IPS-NIHi11 (cell line): ENCODE results near the gene ASPSCR1.
A peak's percentile ranks its signal among the peaks of the same experiment; 100 is the strongest.
"Not testable (repeated sequence)": the region's sequence is repeated elsewhere in the genome, so short reads cannot be mapped to it uniquely, and the experiment has no call there.

Experiments
- DNase-seq: peaks from one replicate; pipeline ENCODE4 v3.0.0; 2012; ENCODE audit warnings: mixed read lengths, low spot score

The ASPSCR1 gene

DNA sequence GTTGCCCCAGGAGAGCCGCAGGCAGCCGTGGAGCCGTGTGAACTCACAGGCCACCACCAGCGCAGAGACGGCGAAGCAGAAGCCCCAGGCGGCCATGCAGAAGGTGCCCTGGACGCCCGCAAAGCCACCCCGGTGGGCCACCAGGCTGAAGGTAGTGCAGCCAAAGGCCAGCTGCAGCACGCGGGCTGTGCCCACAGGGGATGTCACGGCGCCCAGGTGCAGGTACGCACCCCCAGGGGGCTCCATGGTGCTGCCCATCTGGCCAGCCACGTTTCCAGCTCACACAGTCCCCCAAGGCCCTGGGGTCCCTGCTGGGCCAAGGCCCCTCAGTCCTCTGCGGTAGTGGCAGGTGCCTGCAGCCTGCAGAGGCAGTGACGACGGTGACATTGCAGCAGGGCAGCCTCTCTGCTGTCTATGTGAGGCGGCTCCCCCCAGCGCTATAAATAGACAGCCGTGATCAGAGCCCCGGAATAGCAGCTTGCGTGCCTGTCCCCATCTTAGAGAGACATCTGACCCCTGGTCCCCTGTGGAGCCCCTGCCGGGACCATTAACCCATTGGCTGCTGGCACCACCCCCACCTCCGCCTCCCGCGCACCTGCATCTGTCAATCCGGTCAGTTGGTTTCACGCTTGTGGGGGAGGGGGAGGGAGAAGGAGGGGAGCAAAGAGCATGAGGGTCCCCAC lies 35.8 kb upstream of the ASPSCR1 start:
- DNase-seq, result peak; percentile 50

DNA sequence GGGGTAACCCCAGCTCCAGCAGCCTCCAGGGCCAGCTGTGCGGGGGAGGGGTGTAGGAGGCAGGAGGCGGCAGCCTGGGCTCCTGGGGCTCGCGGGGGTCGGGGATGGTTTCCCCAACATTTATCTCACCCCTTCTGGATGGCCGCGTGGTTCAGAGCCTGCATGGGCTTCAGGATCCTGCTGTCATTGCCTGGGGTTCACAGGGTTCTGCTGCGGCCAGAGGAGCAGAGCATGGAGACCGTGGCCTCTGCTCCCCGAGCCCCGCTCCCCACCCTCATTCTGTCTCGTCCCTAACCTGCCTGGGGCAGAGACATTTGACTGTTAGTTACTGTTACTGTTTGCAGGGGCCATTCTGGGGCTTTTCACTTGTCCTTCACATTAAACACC lies 35.3 kb upstream of the ASPSCR1 start:
- no peak for DNase-seq

DNA sequence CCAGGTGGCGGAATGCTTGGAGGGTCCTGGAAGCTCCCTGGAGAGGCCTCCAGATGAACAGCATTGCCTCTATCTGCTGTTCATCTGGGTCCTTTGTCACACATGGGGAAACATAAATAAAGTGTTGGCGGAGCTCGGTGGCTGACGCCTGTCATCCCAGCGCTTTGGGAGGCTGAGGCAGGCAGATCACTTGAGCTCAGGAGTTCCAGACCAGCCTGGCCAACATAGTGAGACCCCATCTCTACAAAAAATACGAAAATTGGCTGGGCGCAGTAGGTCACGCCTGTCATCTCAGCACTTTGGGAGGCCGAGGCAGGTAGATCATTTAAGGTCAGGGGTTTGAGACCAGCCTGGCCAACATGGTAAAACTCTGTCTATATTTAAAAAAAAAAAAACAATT lies 32.6 kb upstream of the ASPSCR1 start:
- DNase-seq, result no peak

DNA sequence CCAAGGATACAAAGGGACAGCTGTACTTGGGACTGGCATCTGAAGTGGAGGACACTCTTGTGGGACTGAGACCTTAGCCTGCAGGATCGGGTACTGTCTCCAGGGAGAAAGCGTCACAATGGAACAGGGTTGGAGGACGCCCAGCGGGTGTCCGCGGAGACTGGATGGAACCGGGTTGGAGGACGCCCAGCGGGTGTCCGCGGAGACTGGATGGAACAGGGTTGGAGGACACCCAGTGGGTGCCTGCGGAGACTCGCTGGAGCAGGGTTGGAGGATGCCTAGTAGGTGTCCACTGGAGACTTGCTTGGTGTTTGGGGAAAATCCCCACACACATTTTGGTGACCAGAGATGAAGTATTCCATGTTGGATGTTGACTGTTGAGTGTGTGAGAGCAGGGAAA lies 30.2 kb upstream of the ASPSCR1 start, which contains the start of gene MYADML2:
Gene MYADML2 (minus strand): TSS at position 45 of the 400 bp plus-strand sequence. CDS start 5,492 bp downstream, outside the sequence.
- no peak for DNase-seq

DNA sequence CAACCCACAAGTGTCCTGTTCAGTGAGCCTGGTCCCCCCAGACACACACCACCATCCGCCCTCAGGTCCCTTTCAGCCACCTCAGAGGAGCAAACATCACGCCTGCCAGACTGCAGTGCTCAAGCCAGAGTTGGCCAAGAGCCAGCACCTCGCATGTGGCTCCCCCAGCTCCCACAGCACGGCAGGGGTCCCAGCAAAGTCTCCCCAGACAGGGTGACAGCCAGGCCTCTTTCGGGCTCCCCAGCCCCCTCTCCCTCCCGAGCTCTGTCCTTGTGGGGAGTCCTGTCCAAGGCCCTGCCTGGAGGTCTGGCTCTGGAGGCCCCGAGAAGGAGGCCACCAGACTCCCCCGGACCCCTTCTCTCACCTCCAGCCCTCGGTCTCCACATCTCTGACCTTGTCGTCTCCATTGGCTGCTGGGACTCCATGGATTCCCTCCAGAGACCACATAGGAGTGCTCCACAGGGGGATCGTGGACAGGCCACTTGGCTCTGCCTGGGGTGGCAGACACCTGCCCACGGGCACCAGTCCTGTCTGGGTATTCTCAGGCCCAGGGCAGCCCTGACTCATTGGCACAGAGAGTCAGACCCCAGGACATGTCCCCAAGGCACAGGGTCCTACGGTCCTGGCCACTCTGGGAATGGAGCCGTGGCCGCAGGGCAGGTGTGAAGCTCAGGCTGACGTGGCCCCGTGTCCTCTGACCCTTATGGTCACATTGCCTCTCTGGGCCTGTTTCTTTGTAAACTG lies 28.6 kb upstream of the ASPSCR1 start:
- DNase-seq, result no peak

DNA sequence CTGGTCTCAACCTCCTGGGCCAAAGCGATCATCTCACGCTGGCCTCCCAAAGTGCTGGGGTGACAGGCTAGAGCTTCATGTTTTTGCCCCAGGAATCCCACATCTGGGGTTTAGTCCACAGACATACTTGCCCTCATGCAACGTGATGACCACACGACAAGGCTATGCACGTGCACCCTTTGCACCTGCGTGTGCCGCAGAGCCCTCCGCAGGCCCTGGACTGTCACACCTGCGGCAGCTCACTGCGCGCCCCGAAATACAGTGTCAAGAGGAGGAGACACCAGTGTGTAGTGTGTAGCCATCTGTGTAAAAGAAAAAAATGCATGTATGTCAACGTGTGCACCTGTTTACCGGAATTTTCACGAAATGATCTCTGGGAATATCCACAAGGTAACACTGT lies 26.9 kb upstream of the ASPSCR1 start:
- DNase-seq, result no peak

DNA sequence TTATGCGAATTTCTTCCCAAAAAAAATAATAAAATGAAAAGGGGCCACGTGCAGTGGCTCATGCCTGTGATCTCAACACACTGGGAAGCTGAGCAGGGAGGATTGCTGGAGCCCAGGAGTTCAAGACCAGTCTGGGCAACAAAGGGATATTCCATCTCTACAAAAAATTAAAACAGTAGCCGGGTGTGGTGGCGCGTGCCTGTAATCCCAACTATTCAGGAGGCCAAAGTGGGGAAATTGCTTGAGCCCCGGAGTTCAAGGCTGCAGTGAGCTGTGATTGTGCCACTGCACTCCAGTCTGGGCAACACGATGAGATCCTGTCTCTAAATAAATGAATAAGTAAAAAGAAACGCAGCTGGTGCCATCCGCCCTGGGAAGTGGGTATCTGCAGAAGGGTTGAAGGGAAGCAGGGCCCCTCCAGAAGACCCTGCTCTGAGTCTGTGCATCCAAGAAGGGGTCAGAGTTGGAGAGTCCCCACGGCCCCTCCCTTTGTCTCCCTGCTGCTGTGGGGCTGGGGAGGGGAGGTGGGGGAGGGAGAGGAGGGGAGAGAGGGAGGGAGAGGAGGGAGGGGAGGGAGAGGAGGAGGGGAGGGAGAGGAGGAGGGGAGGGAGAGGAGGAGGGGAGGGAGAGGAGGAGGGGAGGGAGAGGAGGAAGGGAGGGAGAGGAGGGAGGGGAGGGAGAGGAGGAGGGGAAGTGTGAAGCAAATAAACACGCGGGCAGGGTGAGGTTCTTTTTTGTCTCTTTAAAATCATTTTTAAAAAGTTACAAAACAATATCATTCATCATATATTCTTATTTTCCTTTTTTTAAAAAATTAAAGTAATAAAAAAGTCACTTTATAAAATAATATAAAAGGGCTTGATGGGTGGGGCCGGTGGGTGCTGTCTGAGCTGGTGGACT lies 25.4 kb upstream of the ASPSCR1 start:
- no peak for DNase-seq

DNA sequence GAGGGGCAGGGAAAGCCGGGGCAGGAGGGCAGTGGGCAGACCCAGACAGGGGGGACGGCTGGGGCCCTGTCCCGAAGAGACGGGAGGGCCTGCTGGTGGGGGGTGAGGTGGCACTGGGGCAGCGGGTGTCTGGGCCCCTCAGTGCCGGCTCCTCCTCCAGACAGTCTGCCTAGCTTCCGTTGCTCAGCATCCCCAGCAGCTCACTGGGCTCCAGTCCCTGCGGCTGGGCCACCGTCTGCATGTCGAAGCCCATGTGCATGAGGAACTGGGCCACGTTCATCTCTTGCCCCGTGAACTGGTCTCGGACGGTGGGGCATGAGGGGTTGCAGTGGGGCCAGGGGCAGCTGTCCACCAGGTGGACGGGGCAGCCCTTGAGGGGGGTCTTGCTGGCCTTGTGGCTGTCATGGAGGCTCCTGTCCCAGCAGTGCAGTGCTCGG lies 24.6 kb upstream of the ASPSCR1 start:
- no peak for DNase-seq

DNA sequence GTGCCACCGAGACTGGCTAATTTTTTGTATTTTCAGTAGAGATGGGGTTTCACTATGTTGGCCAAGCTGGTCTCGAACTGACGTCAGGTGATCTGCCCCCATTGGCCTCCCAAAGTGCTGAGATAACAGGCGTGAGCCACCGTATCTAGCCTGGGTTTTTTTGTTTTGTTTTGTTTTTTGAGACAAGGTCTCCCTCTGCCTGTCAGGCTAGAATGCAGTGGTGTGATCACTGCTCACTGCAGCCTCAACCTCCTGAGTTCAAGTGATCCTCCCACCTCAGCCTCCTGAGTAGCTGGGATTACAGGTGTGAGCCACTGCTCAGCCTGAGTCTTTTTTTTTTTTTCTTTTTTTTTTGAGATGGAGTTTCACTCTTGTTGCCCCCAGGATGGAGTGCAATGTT lies 24.0 kb upstream of the ASPSCR1 start:
- not testable (repeated sequence) for DNase-seq

DNA sequence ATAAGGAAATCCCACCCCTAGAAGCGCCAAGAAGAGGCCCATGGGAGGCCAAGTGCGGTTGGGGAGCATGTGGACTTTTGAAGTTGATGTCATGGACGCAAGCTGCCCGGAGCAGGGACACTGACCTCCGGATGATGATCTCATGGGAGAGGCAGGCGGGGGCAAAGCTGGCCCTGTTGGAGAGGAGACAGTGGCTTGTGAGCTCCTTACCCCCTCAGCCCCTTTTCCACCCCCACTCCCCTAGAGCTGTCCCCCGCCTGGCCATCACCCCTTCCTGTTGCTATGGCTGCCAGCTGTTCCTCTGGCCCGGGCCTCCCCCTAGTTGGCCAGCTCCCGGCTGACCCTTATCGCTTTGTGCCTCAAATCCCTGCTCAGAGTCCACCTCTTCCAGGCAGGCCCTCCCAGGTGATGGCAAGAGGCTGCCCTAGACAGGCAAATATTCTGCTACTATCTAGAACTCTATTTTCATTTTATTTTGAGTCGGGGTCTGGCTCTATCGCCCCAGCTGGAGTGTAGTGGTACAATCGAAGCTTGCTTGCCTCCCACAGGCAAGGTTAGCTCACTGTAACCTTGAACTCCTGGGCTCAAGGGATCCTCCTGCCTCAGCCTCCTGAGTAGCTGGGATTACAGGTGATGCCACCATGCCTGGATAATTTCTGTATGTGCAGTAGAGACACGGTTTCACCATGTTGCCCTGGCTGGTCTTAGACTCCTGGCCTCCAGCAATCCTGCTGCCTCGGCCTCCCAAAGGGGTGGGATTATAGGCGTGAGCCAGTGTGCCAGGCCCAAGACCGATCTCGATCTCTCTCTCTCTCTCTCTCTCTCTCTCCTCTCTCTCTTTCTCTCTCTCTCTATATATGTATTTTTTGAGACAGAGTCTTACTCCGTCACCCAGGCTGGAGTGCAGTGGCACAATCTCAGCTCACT lies 23.0 kb upstream of the ASPSCR1 start:
- no peak for DNase-seq

DNA sequence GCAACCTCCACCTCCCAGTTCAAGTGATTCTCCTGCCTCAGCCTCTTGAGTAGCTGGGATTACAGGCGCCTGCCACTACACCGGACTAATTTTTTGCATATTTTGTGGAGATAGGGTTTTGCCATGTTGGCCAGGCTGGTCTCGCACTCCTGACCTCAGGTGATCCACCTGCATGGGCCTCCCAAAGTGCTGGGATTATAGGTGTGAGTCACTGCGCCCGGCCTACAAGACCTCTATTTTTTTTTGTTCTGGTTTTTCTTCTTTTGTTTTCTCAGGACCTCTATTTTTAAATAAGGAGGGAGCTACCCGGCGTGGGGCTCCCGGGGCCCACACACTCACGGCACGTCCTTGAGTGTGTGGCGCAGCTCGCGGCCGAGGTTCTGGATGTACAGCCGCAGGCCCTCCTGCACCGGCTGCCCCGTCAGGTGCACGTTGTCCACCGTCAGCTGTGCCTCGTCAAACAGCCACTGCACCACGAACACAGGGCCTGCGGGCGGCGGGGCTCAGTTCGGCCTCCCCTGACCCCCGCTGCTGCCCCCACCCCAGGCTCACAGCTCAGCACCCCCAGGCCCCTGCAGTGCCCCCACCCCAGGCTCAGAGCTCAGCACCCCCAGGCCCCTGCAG lies 22.3 kb upstream of the ASPSCR1 start:
- DNase-seq, result no peak

DNA sequence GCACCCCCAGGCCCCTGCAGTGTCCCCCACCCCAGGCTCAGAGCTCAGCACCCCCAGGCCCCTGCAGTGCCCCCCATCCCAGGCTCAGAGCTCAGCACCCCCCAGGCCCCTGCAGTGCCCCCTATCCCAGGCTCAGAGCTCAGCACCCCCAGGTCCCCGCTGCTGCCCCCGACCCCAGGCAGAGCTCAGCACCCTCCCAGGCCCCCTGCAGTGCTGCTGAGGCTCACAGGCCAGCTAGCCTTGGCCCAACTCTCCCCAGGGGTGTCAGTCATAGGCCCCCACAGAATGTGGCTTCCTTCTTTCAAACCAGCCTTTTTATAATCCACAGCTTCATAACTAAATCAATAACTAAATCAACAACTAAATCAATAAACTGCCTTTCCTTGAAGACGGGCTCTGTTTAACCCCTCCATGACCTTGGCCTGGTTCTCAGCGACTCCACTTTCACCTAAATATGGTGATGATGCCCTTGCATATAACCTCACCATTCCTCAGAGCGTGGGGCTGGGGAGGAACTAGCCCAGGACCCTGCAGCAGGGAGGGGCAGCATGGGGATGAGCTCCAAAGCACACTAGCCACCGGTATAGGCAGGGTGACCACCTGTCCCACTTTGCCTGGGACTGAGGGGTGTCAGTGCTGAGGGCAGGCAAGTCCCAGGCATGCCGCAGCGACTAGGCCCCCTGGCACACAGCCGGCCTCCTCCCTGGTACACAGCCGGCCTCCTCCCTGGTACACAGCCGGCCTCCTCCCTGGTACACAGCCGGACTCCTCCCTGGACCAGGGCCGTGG lies 21.5 kb upstream of the ASPSCR1 start:
- DNase-seq, result no peak

DNA sequence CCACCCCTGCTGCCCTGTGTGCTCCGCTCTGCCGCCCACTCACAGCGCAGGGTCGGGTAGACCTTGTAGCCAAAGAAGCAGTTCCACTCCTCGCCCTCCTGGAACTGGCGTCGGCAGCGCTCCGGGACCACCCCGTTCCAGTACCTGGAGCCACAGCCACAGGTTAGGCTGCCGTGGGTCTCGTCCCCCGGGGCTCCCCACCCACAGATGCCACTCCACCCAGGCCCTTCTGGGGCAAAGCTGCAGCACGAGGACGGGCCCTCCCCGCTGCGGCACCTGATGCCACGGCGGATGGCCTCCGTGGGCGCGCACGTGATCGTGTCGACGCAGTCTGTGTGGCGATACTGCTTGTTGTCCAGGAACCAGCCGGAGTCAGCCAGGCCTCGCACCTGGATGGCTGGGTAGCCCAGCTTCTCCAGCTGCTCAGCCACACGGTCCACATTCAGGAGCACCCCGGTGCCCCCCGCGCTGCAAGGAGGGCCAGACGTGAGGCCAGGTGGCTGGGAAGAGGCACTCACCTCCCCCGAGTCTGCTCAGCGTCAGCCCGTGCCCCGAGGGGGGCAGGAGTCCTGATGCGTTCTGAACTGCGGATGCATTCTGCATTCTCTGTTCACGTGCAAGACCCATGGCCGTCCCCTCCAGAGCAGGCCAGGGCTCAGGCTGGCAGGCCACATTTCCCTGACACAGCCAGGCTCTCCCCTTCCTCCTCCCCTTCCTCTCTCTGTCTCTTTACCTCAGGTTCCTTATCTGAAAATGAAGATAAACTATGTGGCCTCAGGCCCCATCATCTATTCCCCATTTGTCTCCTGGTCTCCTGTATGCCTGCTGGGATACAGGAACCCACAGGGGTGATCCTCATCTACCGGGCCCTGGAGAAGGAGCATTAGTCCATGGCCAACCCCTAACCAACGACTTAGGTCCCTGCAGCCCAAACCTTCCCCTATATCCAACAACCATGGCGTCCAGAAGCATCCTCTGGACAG lies 20.5 kb upstream of the ASPSCR1 start:
- no peak for DNase-seq

DNA sequence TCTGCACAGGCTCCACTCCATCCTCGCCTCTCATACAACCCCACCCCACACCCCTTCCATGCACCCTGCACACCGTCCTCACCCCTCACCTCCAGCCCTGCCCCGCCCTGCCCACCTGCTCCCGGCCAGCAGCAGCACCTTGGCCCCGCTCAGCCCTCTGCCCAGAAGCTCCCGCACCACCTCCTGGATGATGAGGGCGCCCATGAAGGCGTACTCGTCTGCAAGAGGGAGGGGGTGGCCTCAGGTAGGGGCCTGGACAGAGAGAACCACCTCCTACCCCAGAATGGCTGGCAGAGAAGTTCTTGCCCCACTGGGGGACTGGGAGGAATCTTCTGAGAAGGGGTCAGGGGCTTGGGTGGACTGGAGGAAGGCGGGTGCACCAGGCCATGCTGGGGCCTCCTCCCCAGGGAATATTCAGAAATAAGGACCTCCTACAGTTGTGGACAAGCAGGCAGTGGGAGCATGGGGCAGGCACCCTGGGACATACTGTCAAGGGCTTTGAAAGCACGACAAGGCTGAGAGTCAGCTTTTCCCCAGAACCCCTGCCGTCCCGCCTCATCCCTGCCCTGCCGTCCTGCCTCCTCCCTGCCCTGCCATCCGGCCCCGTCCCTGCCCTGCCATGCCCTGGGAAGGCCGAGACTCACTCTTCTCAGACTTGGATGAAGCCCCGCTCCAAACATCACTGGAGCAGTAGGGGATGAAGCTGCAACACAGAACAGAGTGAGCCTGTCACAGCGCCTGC lies 19.6 kb upstream of the ASPSCR1 start:
- no peak for DNase-seq

DNA sequence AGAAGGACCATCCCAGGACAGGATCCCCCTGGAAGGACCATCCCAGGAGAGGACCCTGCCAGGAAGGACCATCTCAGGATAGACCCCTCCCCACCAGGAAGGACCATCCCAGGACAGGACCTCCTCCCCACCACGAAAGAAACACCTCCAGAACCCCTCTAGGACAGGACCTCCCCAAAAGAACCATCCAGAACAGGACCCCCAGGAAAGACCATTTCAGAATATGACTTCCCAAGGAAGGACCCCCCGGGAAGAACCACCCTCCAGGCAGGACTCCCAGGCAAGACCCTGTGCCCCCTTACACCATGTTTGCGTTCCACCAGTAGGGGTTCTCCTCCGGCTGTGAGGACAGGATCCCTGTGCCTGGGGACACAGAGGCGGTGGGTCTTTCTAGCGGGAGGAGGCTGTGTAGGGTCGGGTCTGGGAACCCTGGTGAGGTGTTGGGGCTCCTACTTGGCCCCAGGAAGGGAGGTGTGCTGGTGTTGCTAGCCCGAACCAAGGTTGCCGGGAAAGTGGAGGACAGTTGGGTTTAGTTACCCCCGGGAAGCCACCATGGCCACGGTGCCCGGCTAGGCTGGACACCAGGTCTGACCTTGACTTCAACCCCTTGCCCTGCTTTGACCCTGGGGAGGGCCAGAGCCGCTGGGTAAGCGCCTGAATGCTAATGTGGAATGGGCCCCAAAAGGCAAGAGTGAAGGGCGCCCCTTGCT lies 18.6 kb upstream of the ASPSCR1 start:
- no peak for DNase-seq

DNA sequence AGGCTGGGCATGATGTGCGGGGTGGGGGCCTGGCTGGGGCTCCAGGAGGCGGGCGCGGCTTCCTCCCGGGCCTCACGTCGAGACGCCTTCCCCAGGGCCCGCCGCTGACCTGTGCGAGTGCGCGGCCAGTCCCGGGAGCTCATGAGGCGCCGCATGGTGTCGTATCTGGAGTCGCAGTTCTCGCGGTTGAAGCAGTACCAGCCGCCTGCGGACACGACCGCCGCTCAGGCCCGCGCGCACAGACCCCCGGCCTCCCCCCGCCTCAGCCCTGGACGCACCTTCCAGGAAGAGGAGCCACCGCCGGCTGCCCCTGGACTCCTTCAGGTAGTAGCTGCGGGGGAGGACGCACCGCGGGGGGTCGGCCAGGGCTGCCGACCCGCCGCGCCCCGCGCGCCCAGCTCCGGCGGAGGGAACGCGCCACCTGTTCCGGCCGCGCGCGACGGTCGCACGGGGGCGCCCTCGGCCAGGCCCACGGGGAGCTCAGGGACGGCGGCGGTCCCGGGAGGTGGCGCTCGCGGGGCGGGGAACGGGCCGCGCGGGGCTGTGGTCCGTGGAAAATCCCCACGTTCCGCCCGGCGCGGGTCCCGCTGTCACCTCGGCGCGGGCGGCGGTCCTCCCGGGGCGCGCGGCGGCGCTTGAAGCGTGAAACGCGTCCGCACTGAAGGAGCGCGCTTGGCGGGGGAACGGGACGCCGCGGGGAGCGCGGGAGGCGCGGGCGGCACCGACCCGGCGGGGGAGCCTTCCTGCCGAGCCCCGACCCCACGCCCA lies 17.9 kb upstream of the ASPSCR1 start:
- peak; percentile 79 for DNase-seq
